OCI-LY3 (cell line): Measurements from ENCODE around the gene DFFB.

Experiments used
- CTCF ChIP-seq: fragments of 200-600, 300-600 bp; sonication (generic); IDR thresholded peaks from 2 replicates; pipeline ENCODE4 v1.5.1; 2014; ENCODE audit warnings: antibody characterized with exemption, low read length, low read depth
- EZH2phosphoT487 ChIP-seq: fragments of 200-600 bp; shearing (Covaris generic); IDR thresholded peaks from 2 replicates; pipeline ENCODE4 v1.6.1; 2018; ENCODE audit warnings: antibody characterized with exemption, mixed run types, low read depth

GRCh38 chr1:3828391-3828790 is 28.9 kb upstream of the DFFB start:
- TF ChIP-seq CTCF (no peak), EZH2phosphoT487 (no peak)
